Natural killer cell treated with Interleukin-12 subunit alpha and Interleukin-12 subunit beta and Interleukin-15 and Interleukin-18, amount 100 ng/mL, for 72 hours (primary cell): ENCODE measurements around the gene P2RX7. TPM values are rescaled to one million over a fixed set of nuclear protein-coding genes. Genes with fewer than 3 reads are reported as not detected.

ENCODE experiments used
- ATAC-seq, 2 donors: fragments of 150-1000 bp; cut with Tn5 transposase in 1 of 2; sonication (Bioruptor Pico), chemical (Tn5 transposase) in 1 of 2; 2 replicates each; pipeline ENCODE4 v1.10.0; 2021
- DNase-seq: peaks from one replicate; pipeline ENCODE4 v3.0.0; 2022; ENCODE audit warnings: low spot score
- H3K27ac Mint-ChIP-seq, 2 donors: 1 replicate in 1 of 2; 2 replicates in 1 of 2; pipeline ENCODE4 v1.8.0; 2022; ENCODE audit warnings: mixed read lengths in 2 of 2, mild to moderate bottlenecking in 1 of 2, moderate library complexity in 1 of 2
- H3K27me3 Mint-ChIP-seq, 2 donors: 1 replicate in 1 of 2; 2 replicates in 1 of 2; pipeline ENCODE4 v1.8.0; 2022; ENCODE audit warnings: mixed read lengths in 2 of 2
- H3K36me3 Mint-ChIP-seq: one replicate; pipeline ENCODE4 v1.8.0; 2022; ENCODE audit warnings: mixed read lengths
- H3K4me1 Mint-ChIP-seq, 2 donors: 1 replicate in 1 of 2; 2 replicates in 1 of 2; pipeline ENCODE4 v1.8.0; 2022; ENCODE audit warnings: low read depth in 2 of 2, mixed read lengths in 2 of 2, mild to moderate bottlenecking in 1 of 2
- H3K4me3 Mint-ChIP-seq: one replicate; pipeline ENCODE4 v1.8.0; 2022; ENCODE audit warnings: mixed read lengths
- H3K9me3 Mint-ChIP-seq: 2 replicates; pipeline ENCODE4 v1.8.0; 2022; ENCODE audit warnings: mixed read lengths
- total RNA-seq, 2 donors: library from RNA; stranded (reverse); gene quantifications; one replicate each; pipeline ENCODE4 v1.2.3, GENCODE V29; 2022

P2RX7 gene
- total RNA-seq, 2 donors from 2014 or later, result 20.2 to 46.6 TPM

DNA sequence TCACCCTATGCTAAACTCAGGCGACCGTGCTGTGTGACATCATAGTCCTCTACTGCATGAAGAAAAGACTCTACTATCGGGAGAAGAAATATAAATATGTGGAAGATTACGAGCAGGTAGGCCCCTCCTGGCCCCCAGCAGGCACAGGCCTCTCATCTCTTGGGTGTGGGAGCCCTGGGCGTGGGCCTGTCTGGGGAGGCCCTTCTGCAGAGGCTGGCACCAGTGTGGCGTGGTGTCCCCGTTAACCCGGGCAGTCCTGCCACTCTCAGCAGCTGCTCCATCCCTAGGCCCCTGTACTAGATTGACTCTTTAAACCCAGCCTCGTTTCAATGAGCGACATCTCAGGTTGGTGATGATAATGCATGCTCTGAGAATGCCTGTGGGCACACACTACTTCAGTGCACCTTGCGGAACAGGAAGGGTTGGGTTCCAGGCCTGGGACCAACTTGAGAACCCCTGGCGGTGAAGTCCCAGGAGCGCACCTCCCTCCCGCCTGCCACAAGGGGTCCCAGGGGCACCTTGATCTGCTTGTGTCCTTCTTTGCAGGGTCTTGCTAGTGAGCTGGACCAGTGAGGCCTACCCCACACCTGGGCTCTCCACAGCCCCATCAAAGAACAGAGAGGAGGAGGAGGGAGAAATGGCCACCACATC is 100.4 kb downstream of the P2RX7 start:
- ATAC-seq (no peak), DNase-seq (no peak)
- H3K27ac Mint-ChIP-seq, result no peak overlapping the region
- H3K36me3 Mint-ChIP-seq, result no peaks in the 10 kb centered on the region
- no peaks in the 10 kb centered on the region for H3K27me3 Mint-ChIP-seq
- H3K4me3 Mint-ChIP-seq, result no peak overlapping the region
- peaks cover 0 to 3% of the 10 kb centered on the region in 2 donors for H3K4me1 Mint-ChIP-seq
- H3K9me3 Mint-ChIP-seq, result no peaks in the 10 kb centered on the region

DNA sequence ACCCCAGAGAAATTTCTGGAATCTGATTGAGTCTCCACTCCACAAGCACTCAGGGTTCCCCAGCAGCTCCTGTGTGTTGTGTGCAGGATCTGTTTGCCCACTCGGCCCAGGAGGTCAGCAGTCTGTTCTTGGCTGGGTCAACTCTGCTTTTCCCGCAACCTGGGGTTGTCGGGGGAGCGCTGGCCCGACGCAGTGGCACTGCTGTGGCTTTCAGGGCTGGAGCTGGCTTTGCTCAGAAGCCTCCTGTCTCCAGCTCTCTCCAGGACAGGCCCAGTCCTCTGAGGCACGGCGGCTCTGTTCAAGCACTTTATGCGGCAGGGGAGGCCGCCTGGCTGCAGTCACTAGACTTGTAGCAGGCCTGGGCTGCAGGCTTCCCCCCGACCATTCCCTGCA is 100.9 kb downstream of the P2RX7 start:
- Mint-ChIP-seq H3K27me3 (no peaks in the 10 kb centered on the region), H3K4me1 (peaks cover 0 to 3% of the 10 kb centered on the region in 2 donors), H3K4me3 (no peak overlapping the region), H3K27ac (no peak overlapping the region), H3K9me3 (no peaks in the 10 kb centered on the region), H3K36me3 (no peaks in the 10 kb centered on the region)
- ATAC-seq (no peak), DNase-seq (no peak)

DNA sequence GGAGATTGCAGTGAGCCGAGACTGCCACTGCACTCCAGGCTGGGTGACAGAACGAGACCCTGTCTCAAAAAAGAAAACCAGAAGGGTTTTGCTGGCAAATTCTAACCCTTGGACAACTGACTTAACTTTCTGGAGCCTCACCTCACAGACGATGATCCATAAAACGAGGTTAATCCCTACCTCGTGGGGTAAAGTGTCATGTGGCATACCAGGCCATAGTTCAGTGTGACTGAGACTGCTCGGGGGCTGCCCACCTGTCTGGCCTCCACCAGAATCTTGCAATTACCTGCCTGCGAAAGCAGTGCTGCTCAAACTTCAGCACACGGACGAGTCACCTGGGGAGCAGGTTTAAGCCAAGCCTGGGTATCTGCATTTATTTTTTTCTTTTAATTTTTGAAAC is 104.1 kb downstream of the P2RX7 start:
- Mint-ChIP-seq H3K4me3 (no peak overlapping the region), H3K27ac (no peak overlapping the region), H3K4me1 (peaks cover 24 to 28% of the 10 kb centered on the region in 2 donors), H3K27me3 (no peaks in the 10 kb centered on the region), H3K36me3 (no peaks in the 10 kb centered on the region), H3K9me3 (no peaks in the 10 kb centered on the region)
- DNase-seq, result no peak
- no peak for ATAC-seq

DNA sequence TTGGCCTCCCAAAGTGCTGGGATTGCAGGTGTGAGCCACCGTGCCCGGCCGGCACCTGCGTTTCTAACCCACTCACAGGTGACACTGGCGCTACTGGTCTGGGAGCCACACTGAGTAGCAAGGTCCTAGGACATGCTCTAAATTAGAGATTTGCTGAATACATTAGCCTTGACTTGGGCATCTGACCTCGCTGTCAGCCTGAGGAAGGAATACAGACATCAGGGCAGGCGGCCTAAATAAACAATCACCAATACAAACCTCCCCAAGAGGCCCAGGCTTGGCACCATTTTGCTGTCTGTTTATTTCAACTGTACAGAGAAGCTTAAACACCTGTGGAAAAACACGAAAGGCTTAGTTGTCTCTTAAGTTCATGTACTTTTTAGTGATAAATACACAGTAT is 104.7 kb downstream of the P2RX7 start:
- ATAC-seq, result no peak
- Mint-ChIP-seq H3K4me3 (no peak overlapping the region), H3K9me3 (no peaks in the 10 kb centered on the region), H3K27me3 (no peaks in the 10 kb centered on the region), H3K27ac (peak overlapping the region in 1 of 2 donors; percentile 33), H3K36me3 (no peaks in the 10 kb centered on the region), H3K4me1 (peaks cover 24 to 28% of the 10 kb centered on the region in 2 donors)
- DNase-seq, result no peak

Other genes with a start within 250 kb of the P2RX7 start
- 10 to 100 TPM; 21.6 to 31.6 TPM for gene SPPL3, start 228.5 kb upstream of the P2RX7 start, total RNA-seq
- gene HNF1A, start 154.3 kb upstream of the P2RX7 start, total RNA-seq, result not detected
- 10 to 100 TPM; 26.6 to 34.8 TPM for gene C12orf43, start 116.4 kb upstream of the P2RX7 start, total RNA-seq
- gene OASL, start 93.6 kb upstream of the P2RX7 start, total RNA-seq, result 10 to 100 TPM; 10.1 to 10.8 TPM
- 10 to 100 TPM; 39.8 to 46.6 TPM for gene P2RX4, start 77.3 kb downstream of the P2RX7 start, total RNA-seq
- 10 to 100 TPM; 24.7 to 48.4 TPM for gene CAMKK2, start 163.8 kb downstream of the P2RX7 start, total RNA-seq
- gene ANAPC5, start 219.5 kb downstream of the P2RX7 start, total RNA-seq, result 100 to 1,000 TPM; 130 to 229 TPM